GM18507 (cell line): ENCODE measurements around the gene SDK2.

Source experiments
- DNase-seq: peaks from one replicate; pipeline ENCODE4 v3.0.0; 2011; ENCODE audit warnings: low read depth; ENCODE audit not compliant: insufficient read length; ENCODE audit errors: extremely low spot score
- FAIRE-seq: peaks from 2 replicates; lab custom pipeline; 2011; peaks lifted over from hg19 to GRCh38; lab: Jason Lieb, UNC

The SDK2 gene

GRCh38 chr17:73350864-73351263 is 293.4 kb downstream of the SDK2 start:
- no peak for DNase-seq
- no peak for FAIRE-seq

GRCh38 chr17:73349647-73350046 is 294.6 kb downstream of the SDK2 start:
- FAIRE-seq (no peak), DNase-seq (no peak)

GRCh38 chr17:73349138-73349537 is 295.1 kb downstream of the SDK2 start:
- FAIRE-seq, result no peak
- no peak for DNase-seq

GRCh38 chr17:73348829-73349095 is 295.5 kb downstream of the SDK2 start:
- DNase-seq (no peak), FAIRE-seq (no peak)

GRCh38 chr17:73348018-73348828 is 296.0 kb downstream of the SDK2 start:
- DNase-seq (no peak), FAIRE-seq (no peak)

GRCh38 chr17:73347351-73347750 is 296.9 kb downstream of the SDK2 start:
- FAIRE-seq (no peak), DNase-seq (no peak)

- no peak for FAIRE-seq
- DNase-seq, result no peak
Measured at GRCh38 chr17:73346501-73347162, 297.6 kb downstream of the SDK2 start.

GRCh38 chr17:73343739-73344454 is 300.3 kb downstream of the SDK2 start:
- DNase-seq, result no peak

GRCh38 chr17:73343168-73343634 is 301.0 kb downstream of the SDK2 start:
- DNase-seq (no peak), FAIRE-seq (no peak)

More at GRCh38 chr17:73343739-73344454, 300.3 kb downstream of the SDK2 start:
- FAIRE-seq, result no peak

GRCh38 chr17:73342541-73343167 is 301.6 kb downstream of the SDK2 start:
- FAIRE-seq, result no peak
- no peak for DNase-seq

- FAIRE-seq, result no peak
- no peak for DNase-seq
Measured at GRCh38 chr17:73342050-73342522, 302.2 kb downstream of the SDK2 start.

GRCh38 chr17:73341350-73342049 is 302.7 kb downstream of the SDK2 start:
- FAIRE-seq, result no peak
- DNase-seq, result no peak

- FAIRE-seq, result no peak
- DNase-seq, result no peak
Measured at GRCh38 chr17:73340093-73340596, 304.1 kb downstream of the SDK2 start.

- FAIRE-seq (no peak), DNase-seq (no peak)
Measured at GRCh38 chr17:73338566-73339197, 305.6 kb downstream of the SDK2 start.

GRCh38 chr17:73338050-73338521 is 306.2 kb downstream of the SDK2 start:
- FAIRE-seq, result no peak
- DNase-seq, result no peak

GRCh38 chr17:73337330-73337710 is 306.9 kb downstream of the SDK2 start:
- FAIRE-seq (no peak), DNase-seq (no peak)

- DNase-seq, result no peak
- no peak for FAIRE-seq
Measured at GRCh38 chr17:73336408-73337329, 307.6 kb downstream of the SDK2 start.
